Measurements from ENCODE around the gene MAN2A1.

The MAN2A1 gene

GRCh38 chr5:109878887-109879286 lies 189.2 kb downstream of the MAN2A1 start (continued):
- peak; percentile 72 for TF ChIP-seq PRDM6 (tag by site-specific recombination; IDR thresholded peaks at IDR 0.05)
- TF ChIP-seq TRIM28 (IDR thresholded peaks at IDR 0.05; ENCODE audit: borderline replicate concordance, low read length): no peak
- no peak for TF ChIP-seq ZNF610 (tag by site-specific recombination; IDR thresholded peaks at IDR 0.05; ENCODE audit: borderline replicate concordance)
- TF ChIP-seq ZNF830 (tag by site-specific recombination; IDR thresholded peaks at IDR 0.05; ENCODE audit: low read depth): no peak
- TF ChIP-seq ZNF521 (tag by site-specific recombination; IDR thresholded peaks at IDR 0.05): no peak
- TF ChIP-seq ZNF112 (tag by site-specific recombination; IDR thresholded peaks at IDR 0.05): no peak
- TF ChIP-seq ZNF658 (tag by site-specific recombination; IDR thresholded peaks at IDR 0.05): no peak
- TF ChIP-seq ZBTB21 (tag by site-specific recombination; IDR thresholded peaks at IDR 0.05): peak; percentile 72
- peak; percentile 49 for TF ChIP-seq PATZ1 (tag by site-specific recombination; IDR thresholded peaks at IDR 0.05)
- TF ChIP-seq ZNF701 (tag by site-specific recombination; IDR thresholded peaks at IDR 0.05): no peak
- no peak for TF ChIP-seq ZNF747 (tag by site-specific recombination; IDR thresholded peaks at IDR 0.05)
- no peak for TF ChIP-seq ZNF433 (tag by site-specific recombination; IDR thresholded peaks at IDR 0.05; ENCODE audit: low read depth)
- TF ChIP-seq ZNF133 (tag by site-specific recombination; IDR thresholded peaks at IDR 0.05): no peak
- TF ChIP-seq ZNF664 (tag by site-specific recombination; IDR thresholded peaks at IDR 0.05): no peak
- TF ChIP-seq ZSCAN23 (tag by site-specific recombination; IDR thresholded peaks at IDR 0.05): no peak
- peak; percentile 93 for TF ChIP-seq ZBTB44 (tag by site-specific recombination; IDR thresholded peaks at IDR 0.05)
- TF ChIP-seq ZNF707 (tag by site-specific recombination; IDR thresholded peaks at IDR 0.05): no peak
- TF ChIP-seq AEBP2 (tag by site-specific recombination; IDR thresholded peaks at IDR 0.05; ENCODE audit: borderline replicate concordance): no peak
- TF ChIP-seq GFI1B (tag by site-specific recombination; IDR thresholded peaks at IDR 0.05): no peak
- no peak for TF ChIP-seq ZNF555 (tag by site-specific recombination; conservative IDR thresholded peaks at IDR 0.05)
- no peak for TF ChIP-seq ZNF341 (tag by site-specific recombination; IDR thresholded peaks at IDR 0.05; ENCODE audit: low read depth)
- TF ChIP-seq ZNF561 (tag by site-specific recombination; IDR thresholded peaks at IDR 0.05; ENCODE audit: borderline replicate concordance): no peak
- no peak for TF ChIP-seq ZNF473 (tag by site-specific recombination; IDR thresholded peaks at IDR 0.05)
- TF ChIP-seq, protein P1, sequence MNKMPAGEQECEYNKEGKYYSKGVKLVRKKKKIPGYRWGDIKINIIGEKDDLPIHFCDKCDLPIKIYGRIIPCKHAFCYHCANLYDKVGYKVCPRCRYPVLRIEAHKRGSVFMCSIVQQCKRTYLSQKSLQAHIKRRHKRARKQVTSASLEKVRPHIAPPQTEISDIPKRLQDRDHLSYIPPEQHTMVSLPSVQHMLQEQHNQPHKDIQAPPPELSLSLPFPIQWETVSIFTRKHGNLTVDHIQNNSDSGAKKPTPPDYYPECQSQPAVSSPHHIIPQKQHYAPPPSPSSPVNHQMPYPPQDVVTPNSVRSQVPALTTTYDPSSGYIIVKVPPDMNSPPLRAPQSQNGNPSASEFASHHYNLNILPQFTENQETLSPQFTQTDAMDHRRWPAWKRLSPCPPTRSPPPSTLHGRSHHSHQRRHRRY (tag by site-specific recombination; IDR thresholded peaks at IDR 0.05): no peak
- 0 out of 2 replicates have a peak, but pooled peaks have one; percentile 12 for TF ChIP-seq SP3 (tag by site-specific recombination; IDR thresholded peaks at IDR 0.05)
- no peak for TF ChIP-seq ZBTB10 (tag by site-specific recombination; IDR thresholded peaks at IDR 0.05)
- TF ChIP-seq ZNF350 (tag by site-specific recombination; IDR thresholded peaks at IDR 0.05): no peak
- TF ChIP-seq, protein P2, sequence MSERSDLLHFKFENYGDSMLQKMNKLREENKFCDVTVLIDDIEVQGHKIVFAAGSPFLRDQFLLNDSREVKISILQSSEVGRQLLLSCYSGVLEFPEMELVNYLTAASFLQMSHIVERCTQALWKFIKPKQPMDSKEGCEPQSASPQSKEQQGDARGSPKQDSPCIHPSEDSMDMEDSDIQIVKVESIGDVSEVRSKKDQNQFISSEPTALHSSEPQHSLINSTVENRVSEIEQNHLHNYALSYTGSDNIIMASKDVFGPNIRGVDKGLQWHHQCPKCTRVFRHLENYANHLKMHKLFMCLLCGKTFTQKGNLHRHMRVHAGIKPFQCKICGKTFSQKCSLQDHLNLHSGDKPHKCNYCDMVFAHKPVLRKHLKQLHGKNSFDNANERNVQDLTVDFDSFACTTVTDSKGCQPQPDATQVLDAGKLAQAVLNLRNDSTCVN (tag by site-specific recombination; optimal IDR thresholded peaks at IDR 0.05): no peak
- TF ChIP-seq ZNF23 (tag by site-specific recombination; IDR thresholded peaks at IDR 0.05; ENCODE audit: borderline replicate concordance): no peak
- TF ChIP-seq ZNF624 (tag by site-specific recombination; IDR thresholded peaks at IDR 0.05): no peak
